GM12878 (cell line): ENCODE measurements around the gene RBMS1. TPM values are rescaled to one million over a fixed set of nuclear protein-coding genes. Genes with fewer than 3 reads are reported as not detected.

Experiments used
- ATAC-seq: fragments of 200-7000 bp; cut with Tn5 transposase; 3 replicates; pipeline ENCODE4 v1.9.1; 2020; ENCODE audit warnings: mild to moderate bottlenecking, moderate library complexity
- BruUV-seq: library from RNA; stranded (reverse); fragments of 400-500 nt; replicated peaks from 2 replicates; lab custom pipeline; 2021; lab: Mats Ljungman, UMichigan
- CTCF ChIA-PET: fragments of 300-600 bp; sonication (Branson Sonifier 250); formaldehyde crosslinking; extraction: SDS; loops from one replicate; lab custom pipeline; 2021; ENCODE audit warnings: inconsistent platforms; lab: Yijun Ruan, JAX
- POLR2A ChIA-PET: fragments of 350-600 bp; formaldehyde crosslinking; extraction: SDS; loops from one replicate; lab custom pipeline; 2021; ENCODE audit warnings: inconsistent platforms; lab: Charles Lee
- RAD21 ChIA-PET: fragments of 300-600 bp; sonication (Branson Sonifier 250); formaldehyde crosslinking; loops from one replicate; lab custom pipeline; 2023; ENCODE audit warnings: antibody characterized with exemption; ENCODE audit not compliant: unreplicated experiment; lab: Charles Lee
- SMC1A ChIA-PET: fragments of 300-600 bp; sonication (Branson Sonifier 250); formaldehyde crosslinking; loops from one replicate; lab custom pipeline; 2023; ENCODE audit not compliant: unreplicated experiment, uncharacterized antibody; lab: Charles Lee
- DNase-seq: peaks from one replicate; pipeline ENCODE4 v3.0.0-alpha.2; 2011; ENCODE audit warnings: low read depth, low spot score
- FAIRE-seq: peaks from 3 replicates; lab custom pipeline; 2011; peaks lifted over from hg19 to GRCh38; lab: Jason Lieb, UNC
- H2AFZ ChIP-seq: 2 replicates; pipeline ENCODE4 v1.6.0; 2011; ENCODE audit warnings: low read depth, low read length, control low read depth; ENCODE audit not compliant: control insufficient read depth
- H3K27ac ChIP-seq: 2 replicates; pipeline ENCODE4 v1.5.1; 2011; ENCODE audit warnings: control low read depth; ENCODE audit not compliant: control insufficient read depth, insufficient read depth
- H3K27me3 ChIP-seq, 2 experiments: replicated peaks in 1 of 2; 2 replicates each; pipeline versions ENCODE4 v1.6.0 to v1.6.1; 2011; ENCODE audit warnings: low read length in 1 of 2; ENCODE audit not compliant: control insufficient read depth in 2 of 2, insufficient read depth in 2 of 2
- H3K36me3 ChIP-seq, 2 experiments: 2 replicates each; pipeline ENCODE4 v1.5.1; 2011; ENCODE audit warnings: low read length in 1 of 2; ENCODE audit not compliant: control insufficient read depth in 2 of 2, insufficient read depth in 2 of 2
- H3K4me1 ChIP-seq: 2 replicates; pipeline ENCODE4 v1.6.1; 2011; ENCODE audit warnings: mild to moderate bottlenecking, low read length, moderate library complexity, mixed read lengths; ENCODE audit not compliant: control insufficient read depth, insufficient read depth
- H3K4me2 ChIP-seq: 2 replicates; pipeline ENCODE4 v1.6.0; 2011; ENCODE audit warnings: control low read depth; ENCODE audit not compliant: control insufficient read depth, insufficient read depth
- H3K4me3 ChIP-seq: fragments of 200-600 bp; sonication (generic); 2 replicates; pipeline ENCODE4 v1.5.1; 2016
- H3K79me2 ChIP-seq: 2 replicates; pipeline ENCODE4 v1.6.0; 2011; ENCODE audit warnings: low read length; ENCODE audit not compliant: control insufficient read depth, insufficient read depth
- H3K9ac ChIP-seq: 2 replicates; pipeline ENCODE4 v1.8.0; 2011; ENCODE audit warnings: low read length, control low read depth, mixed read lengths; ENCODE audit not compliant: control insufficient read depth, insufficient read depth
- H3K9me3 ChIP-seq: replicated peaks from 3 replicates; pipeline ENCODE4 v1.5.1; 2011; ENCODE audit warnings: mild to moderate bottlenecking, low read length; ENCODE audit not compliant: control insufficient read depth, insufficient read depth
- H4K20me1 ChIP-seq: 2 replicates; pipeline ENCODE4 v1.6.0; 2011; ENCODE audit not compliant: control insufficient read depth, insufficient read depth
- BHLHE40 ChIP-seq, 2 experiments: fragments of 450-650 bp in 1 of 2; IDR thresholded peaks; 2 replicates each; pipeline ENCODE4 v1.6.1; 2011 to 2017; ENCODE audit warnings: low read depth in 2 of 2, borderline replicate concordance in 1 of 2, improper control_type of control experiment in 1 of 2, low read length in 1 of 2, mild to moderate bottlenecking in 1 of 2
- HDAC6 ChIP-seq: fragments of 200-600 bp; sonication (generic); IDR thresholded peaks from one replicate; pipeline ENCODE4 v1.8.0; 2017; ENCODE audit warnings: antibody characterized with exemption; ENCODE audit not compliant: unreplicated experiment
- JUND ChIP-seq: IDR thresholded peaks from 2 replicates; pipeline ENCODE4 v1.6.1; 2012; ENCODE audit warnings: low read depth, mild to moderate bottlenecking, low read length, improper control_type of control experiment, moderate library complexity
- NFIC ChIP-seq: IDR thresholded peaks from 2 replicates; pipeline ENCODE4 v1.6.1; 2012; ENCODE audit warnings: low read depth, mild to moderate bottlenecking, inconsistent platforms, low read length, moderate library complexity
- SRF ChIP-seq, 2 experiments: IDR thresholded peaks; 2 replicates each; pipeline ENCODE4 v1.6.1; 2011; ENCODE audit warnings: low read depth in 2 of 2, low read length in 2 of 2, mild to moderate bottlenecking in 1 of 2, moderate library complexity in 1 of 2
- SUPT20H ChIP-seq: IDR thresholded peaks from 2 replicates; pipeline ENCODE4 v1.6.1; 2011; ENCODE audit warnings: low read depth, mild to moderate bottlenecking, low read length, moderate library complexity, borderline replicate concordance; ENCODE audit not compliant: control insufficient read depth
- ZNF384 ChIP-seq: IDR thresholded peaks from 2 replicates; pipeline ENCODE4 v1.6.1; 2012; ENCODE audit warnings: low read depth, mild to moderate bottlenecking, low read length, improper control_type of control experiment, borderline replicate concordance
- WGBS: methylation state at CpG from one replicate; pipeline ENCODE4 v1.1.6; 2016; ENCODE audit warnings: low lambda C conversion rate; ENCODE audit not compliant: insufficient replicate concordance, insufficient coverage; ENCODE audit errors: missing lambda C conversion rate; 5-methylcytosine and 5-hydroxymethylcytosine counted together
- in situ Hi-C: fragments of 300-500 bp; cut with MboI; formaldehyde crosslinking; loops from 9 replicates; pipeline ENCODE4 v1.14.3; 2018; ENCODE audit warnings: mixed read lengths
- intact Hi-C: fragments of 100-400 bp; cut with micrococcal nuclease; formaldehyde crosslinking; loops from one replicate; pipeline ENCODE4 v1.14.2; 2022; ENCODE audit not compliant: unreplicated experiment
- polyA plus RNA-seq, 11 experiments: library from polyadenylated mRNA; depleted of rRNA in 4 of 11; unstranded in 6 of 11; stranded (reverse) in 5 of 11; fragments of >200 nt; fragmentation: Nextera tagmentation in 4 of 11; fragmentation: Illumina TruSeq in 1 of 11; extraction: Ambion mirVana in 4 of 11; extraction: Trizol in 1 of 11; gene quantifications; 1 replicate in 1 of 11; 2 replicates in 10 of 11; pipeline versions ENCODE4 v1.2.1 to v1.2.3, GENCODE V29; 2011 to 2016; ENCODE audit warnings: inconsistent platforms in 2 of 11, missing spikeins in 2 of 11, low read depth in 1 of 11
- total RNA-seq, 4 experiments: library from RNA; depleted of rRNA in 3 of 4; stranded (reverse); fragments of >200 nt in 3 of 4; fragmentation: Illumina TruSeq in 1 of 4; extraction: Trizol in 1 of 4; gene quantifications; 2 replicates each; pipeline versions ENCODE4 v1.2.1 to v1.2.3, GENCODE V29; 2013 to 2021
- TF ChIP-seq, protein P1 (sequence below): fragments of 450-650 bp; IDR thresholded peaks from 2 replicates; pipeline ENCODE4 v1.6.1; 2016; ENCODE audit warnings: mild to moderate bottlenecking, moderate library complexity, borderline replicate concordance
- TF ChIP-seq, protein P2 (sequence below): fragments of 450-650 bp; IDR thresholded peaks from 2 replicates; pipeline ENCODE4 v1.6.1; 2018; ENCODE audit warnings: mild to moderate bottlenecking, low read depth, moderate library complexity; ENCODE audit not compliant: partially characterized antibody
- TF ChIP-seq, protein P3 (sequence below): IDR thresholded peaks from 2 replicates; pipeline ENCODE4 v1.6.1; 2011; ENCODE audit warnings: borderline replicate concordance, low read depth, mild to moderate bottlenecking, moderate library complexity, low read length; ENCODE audit not compliant: insufficient read depth, poor library complexity, severe bottlenecking

RBMS1 gene
- total and polyA plus RNA-seq, 10 of the 15 experiments (the other 5 are each of a cell fraction or from before 2014, with no cell fraction given) = 0.04 to 0.31 (median 0.17) TPM; not detected in 1

DNA sequence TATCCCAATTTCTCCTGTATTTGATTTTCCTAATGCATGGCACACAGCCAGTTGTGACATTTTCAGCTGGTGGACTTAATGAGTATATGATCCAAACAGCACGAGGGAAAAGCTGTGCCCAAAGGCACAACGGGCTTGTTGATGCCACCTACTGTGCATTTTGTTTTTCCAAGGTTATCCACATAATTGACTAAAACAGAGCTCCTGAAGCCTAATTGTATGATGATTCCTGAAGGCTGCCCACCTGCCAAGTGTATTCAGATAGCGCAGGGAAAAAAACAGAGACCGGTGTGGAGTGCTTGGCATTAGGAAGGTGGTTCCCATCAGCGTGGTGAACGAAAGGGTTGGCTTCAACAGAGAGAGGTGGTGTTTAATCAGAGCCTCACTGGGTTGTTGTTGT, 14.9 kb downstream of the RBMS1 start (continued):
- TF ChIP-seq BHLHE40 (IDR thresholded peaks at IDR 0.05; ENCODE audit: borderline replicate concordance in 1 of 2, low read depth in 2 of 2, low read length in 1 of 2) = no peak
- no peak for TF ChIP-seq SRF (IDR thresholded peaks at IDR 0.05; ENCODE audit: low read depth in 2 of 2, low read length in 2 of 2)
- TF ChIP-seq, all 136 proteins: peak for 0

DNA sequence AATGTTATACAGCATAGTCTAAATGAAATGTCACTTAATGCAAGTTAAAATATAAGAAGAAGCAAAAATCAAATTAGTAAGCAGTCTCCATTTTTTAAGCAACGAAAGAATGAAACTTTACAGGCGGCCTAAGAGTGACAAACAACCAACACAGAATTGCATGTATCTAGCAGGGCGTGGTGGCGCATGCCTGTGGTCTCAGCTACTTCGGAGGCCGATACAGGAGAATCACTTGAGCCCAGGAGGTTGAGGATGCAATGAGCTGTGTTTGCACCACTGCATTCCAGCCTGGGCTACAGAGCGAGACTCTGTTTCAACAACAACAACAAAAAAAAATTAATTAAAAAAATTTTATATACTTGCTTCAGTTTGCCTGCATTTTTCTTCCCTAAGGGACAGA, 16.6 kb downstream of the RBMS1 start:
- Histone ChIP-seq H3K27ac (no peak overlapping the region), H3K9me3 (no peaks in the 10 kb centered on the region), H3K9ac (no peak overlapping the region), H3K36me3 (no peaks in the 10 kb centered on the region), H3K4me3 (no peak overlapping the region), H4K20me1 (no peaks in the 10 kb centered on the region), H3K4me2 (no peak overlapping the region), H3K27me3 (no peaks in the 10 kb centered on the region), H2AFZ (no peak overlapping the region), H3K4me1 (no peaks in the 10 kb centered on the region), H3K79me2 (no peaks in the 10 kb centered on the region)
- no peak for ATAC-seq
- 67% methylated on average over 7 of the region's 7 CpGs for WGBS
- BruUV-seq = no TSS peak
- ChIA-PET CTCF (interaction anchor here (0.6 kb wide), 1 partner anchor 1053 kb away, joined by 4 read pairs; no protein-coding TSS in a partner anchor), RAD21 (interaction anchor here (0.7 kb wide), 1 partner anchor 431 kb away, joined by 3 read pairs; no protein-coding TSS in a partner anchor), SMC1A (no interaction called here), POLR2A (no interaction called here)
- DNase-seq = no peak
- intact Hi-C loops (no loop called here), in situ Hi-C loops (no loop called here)
- FAIRE-seq = no peak
- TF ChIP-seq, protein P1, sequence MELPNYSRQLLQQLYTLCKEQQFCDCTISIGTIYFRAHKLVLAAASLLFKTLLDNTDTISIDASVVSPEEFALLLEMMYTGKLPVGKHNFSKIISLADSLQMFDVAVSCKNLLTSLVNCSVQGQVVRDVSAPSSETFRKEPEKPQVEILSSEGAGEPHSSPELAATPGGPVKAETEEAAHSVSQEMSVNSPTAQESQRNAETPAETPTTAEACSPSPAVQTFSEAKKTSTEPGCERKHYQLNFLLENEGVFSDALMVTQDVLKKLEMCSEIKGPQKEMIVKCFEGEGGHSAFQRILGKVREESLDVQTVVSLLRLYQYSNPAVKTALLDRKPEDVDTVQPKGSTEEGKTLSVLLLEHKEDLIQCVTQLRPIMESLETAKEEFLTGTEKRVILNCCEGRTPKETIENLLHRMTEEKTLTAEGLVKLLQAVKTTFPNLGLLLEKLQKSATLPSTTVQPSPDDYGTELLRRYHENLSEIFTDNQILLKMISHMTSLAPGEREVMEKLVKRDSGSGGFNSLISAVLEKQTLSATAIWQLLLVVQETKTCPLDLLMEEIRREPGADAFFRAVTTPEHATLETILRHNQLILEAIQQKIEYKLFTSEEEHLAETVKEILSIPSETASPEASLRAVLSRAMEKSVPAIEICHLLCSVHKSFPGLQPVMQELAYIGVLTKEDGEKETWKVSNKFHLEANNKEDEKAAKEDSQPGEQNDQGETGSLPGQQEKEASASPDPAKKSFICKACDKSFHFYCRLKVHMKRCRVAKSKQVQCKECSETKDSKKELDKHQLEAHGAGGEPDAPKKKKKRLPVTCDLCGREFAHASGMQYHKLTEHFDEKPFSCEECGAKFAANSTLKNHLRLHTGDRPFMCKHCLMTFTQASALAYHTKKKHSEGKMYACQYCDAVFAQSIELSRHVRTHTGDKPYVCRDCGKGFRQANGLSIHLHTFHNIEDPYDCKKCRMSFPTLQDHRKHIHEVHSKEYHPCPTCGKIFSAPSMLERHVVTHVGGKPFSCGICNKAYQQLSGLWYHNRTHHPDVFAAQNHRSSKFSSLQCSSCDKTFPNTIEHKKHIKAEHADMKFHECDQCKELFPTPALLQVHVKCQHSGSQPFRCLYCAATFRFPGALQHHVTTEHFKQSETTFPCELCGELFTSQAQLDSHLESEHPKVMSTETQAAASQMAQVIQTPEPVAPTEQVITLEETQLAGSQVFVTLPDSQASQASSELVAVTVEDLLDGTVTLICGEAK = no peak
- no peak for TF ChIP-seq SUPT20H
- no peak for TF ChIP-seq HDAC6
- TF ChIP-seq, protein P2, sequence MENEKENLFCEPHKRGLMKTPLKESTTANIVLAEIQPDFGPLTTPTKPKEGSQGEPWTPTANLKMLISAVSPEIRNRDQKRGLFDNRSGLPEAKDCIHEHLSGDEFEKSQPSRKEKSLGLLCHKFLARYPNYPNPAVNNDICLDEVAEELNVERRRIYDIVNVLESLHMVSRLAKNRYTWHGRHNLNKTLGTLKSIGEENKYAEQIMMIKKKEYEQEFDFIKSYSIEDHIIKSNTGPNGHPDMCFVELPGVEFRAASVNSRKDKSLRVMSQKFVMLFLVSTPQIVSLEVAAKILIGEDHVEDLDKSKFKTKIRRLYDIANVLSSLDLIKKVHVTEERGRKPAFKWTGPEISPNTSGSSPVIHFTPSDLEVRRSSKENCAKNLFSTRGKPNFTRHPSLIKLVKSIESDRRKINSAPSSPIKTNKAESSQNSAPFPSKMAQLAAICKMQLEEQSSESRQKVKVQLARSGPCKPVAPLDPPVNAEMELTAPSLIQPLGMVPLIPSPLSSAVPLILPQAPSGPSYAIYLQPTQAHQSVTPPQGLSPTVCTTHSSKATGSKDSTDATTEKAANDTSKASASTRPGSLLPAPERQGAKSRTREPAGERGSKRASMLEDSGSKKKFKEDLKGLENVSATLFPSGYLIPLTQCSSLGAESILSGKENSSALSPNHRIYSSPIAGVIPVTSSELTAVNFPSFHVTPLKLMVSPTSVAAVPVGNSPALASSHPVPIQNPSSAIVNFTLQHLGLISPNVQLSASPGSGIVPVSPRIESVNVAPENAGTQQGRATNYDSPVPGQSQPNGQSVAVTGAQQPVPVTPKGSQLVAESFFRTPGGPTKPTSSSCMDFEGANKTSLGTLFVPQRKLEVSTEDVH = no peak
- TF ChIP-seq JUND = no peak
- TF ChIP-seq, protein P3, sequence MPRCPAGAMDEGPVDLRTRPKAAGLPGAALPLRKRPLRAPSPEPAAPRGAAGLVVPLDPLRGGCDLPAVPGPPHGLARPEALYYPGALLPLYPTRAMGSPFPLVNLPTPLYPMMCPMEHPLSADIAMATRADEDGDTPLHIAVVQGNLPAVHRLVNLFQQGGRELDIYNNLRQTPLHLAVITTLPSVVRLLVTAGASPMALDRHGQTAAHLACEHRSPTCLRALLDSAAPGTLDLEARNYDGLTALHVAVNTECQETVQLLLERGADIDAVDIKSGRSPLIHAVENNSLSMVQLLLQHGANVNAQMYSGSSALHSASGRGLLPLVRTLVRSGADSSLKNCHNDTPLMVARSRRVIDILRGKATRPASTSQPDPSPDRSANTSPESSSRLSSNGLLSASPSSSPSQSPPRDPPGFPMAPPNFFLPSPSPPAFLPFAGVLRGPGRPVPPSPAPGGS = no peak
- TF ChIP-seq ZNF384 = no peak
- no peak for TF ChIP-seq NFIC
